Gastroesophageal sphincter (tissue), 4 donors: Measurements from ENCODE around the gene SETBP1. TPM values are rescaled to one million over a fixed set of nuclear protein-coding genes. Genes with fewer than 3 reads are reported as not detected.

Experiments used
- ATAC-seq: fragments of 150-250 bp; one replicate; pipeline ENCODE4 v1.9.1; 2016; ENCODE audit warnings: mild to moderate bottlenecking, moderate library complexity
- H3K27ac ChIP-seq, 4 donors: fragments of 200-600 bp; sonication (generic) in 3 of 4; 1 replicate in 3 of 4; 2 replicates in 1 of 4; pipeline ENCODE4 v1.5.1; 2016 to 2019
- H3K27me3 ChIP-seq: fragments of 200-600 bp; sonication (generic); one replicate; pipeline ENCODE4 v1.5.1; 2019
- H3K36me3 ChIP-seq, 2 donors: fragments of 200-600 bp; sonication (generic); one replicate each; pipeline ENCODE4 v1.5.1; 2019; ENCODE audit warnings: control low read depth in 1 of 2
- H3K4me1 ChIP-seq, 3 donors: fragments of 200-600 bp; sonication (generic); 1 replicate in 2 of 3; 2 replicates in 1 of 3; pipeline ENCODE4 v1.5.1; 2016 to 2019; ENCODE audit warnings: control low read depth in 2 of 3
- H3K4me3 ChIP-seq, 2 donors: fragments of 200-600 bp; sonication (generic); one replicate each; pipeline ENCODE4 v1.5.1; 2019; ENCODE audit warnings: mild to moderate bottlenecking in 1 of 2, moderate library complexity in 1 of 2
- H3K9me3 ChIP-seq, 3 donors: fragments of 200-600 bp; sonication (generic); one replicate each; pipeline ENCODE4 v1.5.1; 2017 to 2019; ENCODE audit warnings: control low read depth in 2 of 3
- CTCF ChIP-seq, 4 experiments: fragments of 200-600 bp in 2 of 4; fragments of 450-650 bp in 2 of 4; sonication (generic) in 1 of 4; IDR thresholded peaks; one replicate each; pipeline ENCODE4 v1.5.1; 2017 to 2019; ENCODE audit warnings: antibody characterized with exemption in 4 of 4, mild to moderate bottlenecking in 2 of 4, moderate library complexity in 2 of 4
- EP300 ChIP-seq: sonication (generic); formaldehyde crosslinking; IDR thresholded peaks from one replicate; pipeline ENCODE4 v1.6.1; 2017; ENCODE audit warnings: antibody characterized with exemption, mild to moderate bottlenecking
- POLR2A ChIP-seq, 2 donors: fragments of 450-650 bp; IDR thresholded peaks; one replicate each; pipeline ENCODE4 v1.6.1; 2017; ENCODE audit warnings: antibody characterized with exemption in 2 of 2, mild to moderate bottlenecking in 2 of 2, moderate library complexity in 1 of 2
- POLR2AphosphoS5 ChIP-seq: sonication (generic); formaldehyde crosslinking; IDR thresholded peaks from one replicate; pipeline ENCODE4 v1.6.1; 2017; ENCODE audit warnings: antibody characterized with exemption
- WGBS, 2 donors: methylation state at CpG; one replicate each; pipeline ENCODE4 v1.1.5; 2018; ENCODE audit warnings: low coverage in 1 of 2; 5-methylcytosine and 5-hydroxymethylcytosine counted together
- total RNA-seq, 4 donors: library from RNA; depleted of rRNA; stranded (reverse); fragments of >200 nt; gene quantifications; one replicate each; pipeline ENCODE4 v1.1.0, GENCODE V29; 2016

SETBP1 gene
- total RNA-seq, 4 donors from 2014 or later, result 42.5 to 87.6 (median 67.8) TPM

- ATAC-seq, result no peak
- Histone ChIP-seq H3K36me3 (no peaks in the 10 kb centered on the region), H3K9me3 (no peaks in the 10 kb centered on the region), H3K4me1 (peaks cover 0 to 13% (median 0%) of the 10 kb centered on the region in 3 donors), H3K4me3 (no peak overlapping the region), H3K27me3 (no peaks in the 10 kb centered on the region), H3K27ac (no peak overlapping the region)
- WGBS, 2 donors, result 60 to 61% methylated on average over 3 to 4 of the region's 4 CpGs
- TF ChIP-seq CTCF (IDR thresholded peaks at IDR 0.05), result no peak
- TF ChIP-seq POLR2AphosphoS5, result no peak
- TF ChIP-seq POLR2A (IDR thresholded peaks at IDR 0.05), result no peak
- no peak for TF ChIP-seq EP300
Observed at GRCh38 chr18:45100321-45101105, 419.8 kb downstream of the SETBP1 start.

- Histone ChIP-seq H3K9me3 (no peaks in the 10 kb centered on the region), H3K4me3 (no peak overlapping the region), H3K27ac (no peak overlapping the region), H3K4me1 (peaks cover 0 to 13% (median 0%) of the 10 kb centered on the region in 3 donors), H3K27me3 (no peaks in the 10 kb centered on the region), H3K36me3 (no peaks in the 10 kb centered on the region)
- TF ChIP-seq EP300, result no peak
- WGBS, 2 donors, result 82 to 89% methylated on average over 3 of the region's 3 CpGs
- ATAC-seq, result no peak
Observed at GRCh38 chr18:45102126-45102525, 421.4 kb downstream of the SETBP1 start.

DNA sequence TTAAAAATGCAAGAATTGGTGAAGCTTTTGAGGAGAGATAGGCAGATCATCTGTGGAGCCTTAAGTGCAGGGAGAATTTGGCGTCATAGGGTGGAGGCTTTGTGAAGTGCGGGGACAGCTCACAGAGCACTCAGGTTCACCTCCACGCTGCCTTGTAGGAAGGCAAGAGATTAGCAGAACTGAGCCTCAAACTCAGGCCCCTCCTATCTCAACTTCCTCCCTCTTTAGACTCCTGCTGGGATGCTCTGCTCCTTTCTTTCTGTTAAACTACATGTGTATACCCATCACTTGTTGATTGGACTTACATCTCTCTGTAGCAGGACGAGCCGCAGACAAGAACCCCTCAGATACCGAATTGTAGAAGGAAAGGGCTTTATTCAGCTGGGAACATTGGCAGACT lies 422.2 kb downstream of the SETBP1 start:
- 88 to 98% methylated on average over 6 of the region's 6 CpGs for WGBS, 2 donors
- peaks cover 0 to 13% (median 0%) of the 10 kb centered on the region in 3 donors for H3K4me1 ChIP-seq
- no peaks in the 10 kb centered on the region for H3K9me3 ChIP-seq
- no peak for TF ChIP-seq POLR2AphosphoS5
- TF ChIP-seq EP300, result no peak
- no peak for TF ChIP-seq POLR2A (IDR thresholded peaks at IDR 0.05)
- no peak for TF ChIP-seq CTCF (IDR thresholded peaks at IDR 0.05)
- H3K27ac ChIP-seq, result no peak overlapping the region
- no peaks in the 10 kb centered on the region for H3K36me3 ChIP-seq
- no peak overlapping the region for H3K4me3 ChIP-seq
- H3K27me3 ChIP-seq, result no peaks in the 10 kb centered on the region
- no peak for ATAC-seq

DNA sequence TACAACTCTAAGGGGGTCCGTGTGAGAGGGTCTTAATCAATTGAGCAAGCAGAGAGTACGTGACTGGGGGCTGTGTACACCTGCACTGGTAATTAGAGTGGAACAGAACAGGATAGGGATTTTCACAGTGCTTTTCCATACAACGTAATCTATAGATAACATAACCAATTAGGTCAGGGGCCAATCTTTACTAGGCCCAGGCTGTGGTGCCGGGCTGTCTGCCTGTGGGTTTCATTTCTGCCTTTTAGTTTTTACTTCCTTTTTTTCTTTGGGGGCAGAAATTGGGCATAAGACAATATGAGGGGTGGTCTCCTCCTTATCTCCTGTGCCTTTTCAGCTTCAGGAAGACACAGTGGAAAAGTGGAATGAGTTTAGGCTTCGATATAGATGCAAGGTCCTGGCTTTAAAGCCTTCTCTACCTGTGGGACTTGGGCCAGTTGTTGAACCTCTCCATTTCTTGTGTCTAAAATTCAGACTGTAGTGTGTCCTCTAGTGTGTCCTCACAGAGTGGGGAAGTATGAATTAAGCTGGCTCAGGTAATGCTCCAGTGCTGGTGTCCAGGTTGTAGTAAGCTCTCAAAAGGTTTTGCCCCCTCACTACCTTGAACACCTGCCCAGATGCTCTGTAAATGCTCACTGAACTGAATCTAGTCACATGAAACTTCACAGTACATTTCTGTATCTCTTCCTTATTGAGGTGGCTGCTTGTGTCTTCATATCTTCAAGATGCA lies 422.8 kb downstream of the SETBP1 start:
- H3K9me3 ChIP-seq, result no peaks in the 10 kb centered on the region
- H3K27me3 ChIP-seq, result no peaks in the 10 kb centered on the region
- WGBS, 2 donors, result 85 to 92% methylated on average over 4 to 5 of the region's 5 CpGs
- no peak overlapping the region for H3K27ac ChIP-seq
- H3K4me1 ChIP-seq, result peaks cover 0 to 13% (median 0%) of the 10 kb centered on the region in 3 donors
- TF ChIP-seq CTCF (IDR thresholded peaks at IDR 0.05) (no peak), EP300 (no peak), POLR2AphosphoS5 (no peak), POLR2A (IDR thresholded peaks at IDR 0.05) (no peak)
- no peaks in the 10 kb centered on the region for H3K36me3 ChIP-seq
- no peak overlapping the region for H3K4me3 ChIP-seq
- no peak for ATAC-seq

DNA sequence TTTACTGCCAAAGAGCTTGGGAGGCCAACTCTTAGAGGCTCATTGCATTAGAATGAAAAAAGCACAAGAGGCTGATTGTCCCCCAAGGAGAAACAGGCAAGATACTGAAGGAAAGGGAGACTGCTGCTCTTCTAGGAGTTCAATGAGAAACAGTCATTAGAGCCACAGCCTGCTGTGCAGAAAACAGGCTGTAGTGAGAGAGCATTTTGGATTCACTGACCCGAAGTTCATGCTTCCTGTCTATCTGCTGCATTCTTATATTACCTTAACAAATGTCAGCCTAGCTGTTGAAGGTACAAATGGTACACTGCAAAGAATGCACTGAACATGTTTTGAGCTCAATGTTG lies 423.3 kb downstream of the SETBP1 start:
- no peak overlapping the region for H3K27ac ChIP-seq
- H3K36me3 ChIP-seq, result no peaks in the 10 kb centered on the region
- no peaks in the 10 kb centered on the region for H3K9me3 ChIP-seq
- H3K27me3 ChIP-seq, result no peaks in the 10 kb centered on the region
- H3K4me1 ChIP-seq, result peaks cover 0 to 13% (median 0%) of the 10 kb centered on the region in 3 donors
- no peak for ATAC-seq
- H3K4me3 ChIP-seq, result no peak overlapping the region
- no peak for TF ChIP-seq POLR2A (IDR thresholded peaks at IDR 0.05)
- no peak for TF ChIP-seq EP300
- TF ChIP-seq POLR2AphosphoS5, result no peak
- TF ChIP-seq CTCF (IDR thresholded peaks at IDR 0.05), result no peak
- 55 to 60% methylated on average over 1 of the region's 1 CpG for WGBS, 2 donors
